ENCODE results near the gene TGFBR3.

The TGFBR3 gene

GRCh38 chr1:91708691-91709090, 177.3 kb downstream of the TGFBR3 start:
- DNase-seq (ENCODE audit: low read depth): no peak

- DNase-seq (ENCODE audit: low read depth): no peak
Measured at GRCh38 chr1:91707890-91708218, 178.1 kb downstream of the TGFBR3 start.

- DNase-seq (ENCODE audit: low read depth): no peak
Measured at GRCh38 chr1:91707114-91707889, 178.6 kb downstream of the TGFBR3 start.

- no peak for DNase-seq (ENCODE audit: low read depth)
Measured at GRCh38 chr1:91706140-91706957, 179.6 kb downstream of the TGFBR3 start.

- DNase-seq (ENCODE audit: low read depth): no peak
Measured at GRCh38 chr1:91704746-91705145, 181.2 kb downstream of the TGFBR3 start.

GRCh38 chr1:91703095-91703494, 182.9 kb downstream of the TGFBR3 start:
- DNase-seq (ENCODE audit: low read depth): no peak

GRCh38 chr1:91701472-91701869, 184.5 kb downstream of the TGFBR3 start:
- DNase-seq (ENCODE audit: low read depth): no peak

GRCh38 chr1:91700771-91701471, 185.0 kb downstream of the TGFBR3 start:
- DNase-seq (ENCODE audit: low read depth): no peak

GRCh38 chr1:91700332-91700731, 185.6 kb downstream of the TGFBR3 start:
- no peak for DNase-seq (ENCODE audit: low read depth)

GRCh38 chr1:91699339-91699974, 186.5 kb downstream of the TGFBR3 start:
- no peak for DNase-seq (ENCODE audit: low read depth)

- DNase-seq (ENCODE audit: low read depth): no peak
Measured at GRCh38 chr1:91697861-91698260, 188.1 kb downstream of the TGFBR3 start.

GRCh38 chr1:91697416-91697815, 188.5 kb downstream of the TGFBR3 start:
- DNase-seq (ENCODE audit: low read depth): no peak

GRCh38 chr1:91696321-91696720, 189.6 kb downstream of the TGFBR3 start:
- DNase-seq (ENCODE audit: low read depth): no peak

- DNase-seq (ENCODE audit: low read depth): no peak
Measured at GRCh38 chr1:91693557-91693956, 192.4 kb downstream of the TGFBR3 start.

- DNase-seq (ENCODE audit: low read depth): no peak
Measured at GRCh38 chr1:91691525-91691924, 194.4 kb downstream of the TGFBR3 start.

- DNase-seq (ENCODE audit: low read depth): no peak
Measured at GRCh38 chr1:91689641-91690481, 196.1 kb downstream of the TGFBR3 start.

- DNase-seq (ENCODE audit: low read depth): no peak
Measured at GRCh38 chr1:91687452-91687851, 198.5 kb downstream of the TGFBR3 start.

- DNase-seq (ENCODE audit: low read depth): no peak
Measured at GRCh38 chr1:91685994-91686393, 200.0 kb downstream of the TGFBR3 start.

GRCh38 chr1:91684481-91685196, 201.3 kb downstream of the TGFBR3 start:
- no peak for DNase-seq (ENCODE audit: low read depth)

- no peak for DNase-seq (ENCODE audit: low read depth)
Measured at GRCh38 chr1:91683598-91683951, 202.4 kb downstream of the TGFBR3 start.
